Activated T-helper 9 cell treated with anti-CD3 and anti-CD28 coated beads, Interleukin-2, amount 50 U/mL, for 16 hours (primary cell): ENCODE measurements around the gene PJA1.

Source experiments
- DNase-seq: peaks from one replicate; pipeline ENCODE4 v3.0.0-alpha.2; 2020; ENCODE audit warnings: low read depth

PJA1 gene

DNA sequence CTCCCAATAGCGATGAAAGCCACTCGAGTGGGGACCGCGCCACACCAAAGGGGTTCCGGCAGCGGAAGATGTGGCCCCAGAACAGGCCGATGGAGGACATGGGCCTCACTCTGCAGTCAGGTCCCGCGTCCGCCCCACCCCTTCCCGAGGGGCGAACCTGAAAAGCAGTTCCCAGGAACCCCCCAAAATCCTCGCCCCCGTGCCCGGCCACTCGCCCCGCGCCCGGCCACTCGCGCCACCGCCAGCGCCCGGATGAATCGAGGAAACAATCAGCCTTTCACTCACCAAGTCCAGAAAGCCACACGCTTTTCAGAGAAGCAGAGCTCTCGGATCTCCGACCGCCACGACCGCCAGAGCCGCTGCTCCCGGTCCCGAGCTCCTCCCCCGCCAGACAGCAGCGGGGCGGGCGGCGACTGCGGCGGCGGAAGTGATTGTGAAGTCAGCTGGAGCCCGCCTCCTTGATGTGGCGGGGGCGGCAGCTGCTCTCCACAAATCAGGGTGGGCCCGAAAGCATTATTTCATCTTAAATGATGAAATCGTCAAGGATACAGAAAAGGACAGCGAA, at the start of gene PJA1:
Gene PJA1, minus strand, starts transcription at position 367 of the 565 bp plus-strand sequence. CDS start 2,380 bp downstream, outside the sequence.
- peak; percentile 59 for DNase-seq

- no peak for DNase-seq
Measured at GRCh38 chrX:69214463-69214862, 49.2 kb upstream of the PJA1 start.

DNA sequence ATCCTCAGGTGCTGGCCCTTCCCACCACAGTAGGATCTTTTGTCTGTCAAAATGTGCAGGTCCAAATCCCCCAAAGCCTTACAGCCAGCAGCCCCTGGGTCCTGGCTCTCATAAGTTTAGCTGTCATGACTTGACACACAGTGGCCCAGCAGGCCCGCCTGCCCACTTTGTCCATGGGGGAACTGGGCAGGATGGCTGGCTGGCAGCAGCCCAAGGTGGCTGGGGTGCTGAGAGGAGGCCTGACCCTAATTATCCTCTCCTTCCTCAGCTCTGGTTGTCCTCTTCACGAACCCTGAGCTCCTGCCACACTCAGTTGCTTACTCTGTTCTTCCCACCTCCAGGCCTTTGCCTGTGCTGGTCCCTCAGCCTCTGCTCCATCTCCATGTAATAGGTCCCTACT, 46.4 kb upstream of the PJA1 start:
- no peak for DNase-seq

DNA sequence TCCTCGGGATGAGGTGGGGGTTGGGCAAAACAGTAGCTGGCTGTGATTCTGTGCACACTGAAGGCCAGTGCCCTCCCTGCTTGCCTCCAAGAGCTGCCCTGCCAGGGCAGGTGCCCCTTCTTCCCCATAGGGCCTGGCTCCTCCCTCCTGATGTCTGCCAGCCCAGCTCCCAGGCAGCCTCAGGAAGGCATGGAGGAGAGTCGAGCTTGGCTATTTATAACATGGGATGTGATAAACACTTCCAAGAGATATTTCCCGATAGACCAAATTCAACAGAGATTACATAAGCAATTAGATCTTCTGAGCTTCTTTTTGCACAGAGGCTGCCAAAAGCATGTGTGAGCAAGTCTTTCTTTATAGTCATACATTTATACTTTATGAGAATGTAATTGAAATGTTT, 45.3 kb upstream of the PJA1 start:
- no peak for DNase-seq

GRCh38 chrX:69207216-69207615, 42.0 kb upstream of the PJA1 start:
- no peak for DNase-seq

DNA sequence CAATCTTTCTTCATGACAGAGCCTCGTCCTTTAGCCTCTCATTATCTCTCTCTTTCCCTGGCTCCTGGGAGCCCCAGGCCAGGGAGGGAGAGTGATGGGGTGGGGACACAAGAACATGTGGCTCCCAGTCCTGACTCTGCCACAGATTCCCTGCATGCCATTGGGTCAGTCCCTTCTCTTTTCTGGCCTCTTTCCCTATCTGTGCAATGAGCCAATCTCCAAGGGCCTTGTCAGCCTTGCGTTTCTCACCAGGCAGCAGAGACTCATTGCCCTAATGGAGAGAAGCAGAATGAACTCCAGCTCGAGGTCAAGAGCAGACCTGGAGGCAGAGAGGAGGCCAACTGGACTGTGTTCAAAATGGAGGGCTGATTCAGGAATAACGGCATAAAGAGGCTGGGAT, 38.4 kb upstream of the PJA1 start:
- no peak for DNase-seq

DNA sequence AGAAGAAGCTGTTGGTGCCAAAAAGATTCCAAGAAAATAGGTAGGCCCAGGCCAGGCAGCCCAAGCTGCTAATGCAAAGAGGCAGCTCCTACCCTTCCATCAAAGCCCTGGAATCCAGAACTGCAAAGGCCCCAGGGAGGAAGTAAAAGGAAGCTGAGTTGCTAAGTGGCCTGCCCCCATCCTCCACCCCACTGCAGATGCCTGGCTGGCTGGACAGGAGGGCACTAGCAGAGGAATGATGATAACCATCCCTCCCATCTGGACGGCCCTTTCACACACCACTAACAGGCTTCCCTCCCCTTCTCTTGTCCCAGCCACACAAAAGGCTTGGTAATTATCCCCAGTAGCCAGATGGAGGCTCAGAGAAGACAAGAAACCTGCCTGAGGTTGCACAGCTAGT, 32.4 kb upstream of the PJA1 start:
- DNase-seq = no peak

- DNase-seq = no peak
Measured at GRCh38 chrX:69196666-69197065, 31.4 kb upstream of the PJA1 start.

DNA sequence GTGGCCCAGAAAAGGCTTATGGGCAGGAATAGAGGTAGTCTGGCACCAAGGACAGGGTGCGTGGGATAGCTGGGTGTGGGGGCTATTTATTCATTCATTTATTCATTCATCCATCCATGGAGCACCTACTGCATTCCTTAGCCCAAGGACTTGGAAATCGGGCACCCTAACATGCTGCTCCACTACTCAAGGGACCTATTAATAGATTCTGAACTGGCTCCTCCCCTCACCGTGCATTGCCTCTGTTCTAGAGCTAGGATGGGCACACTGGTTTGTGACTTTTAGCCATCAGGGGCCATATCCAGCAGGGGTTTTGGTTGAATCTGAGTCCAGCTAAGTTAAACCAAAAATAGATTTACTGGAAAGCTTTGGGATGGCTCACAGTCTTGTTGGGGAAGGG, 30.6 kb upstream of the PJA1 start:
- no peak for DNase-seq

GRCh38 chrX:69195192-69195591, 29.9 kb upstream of the PJA1 start:
- no peak for DNase-seq

DNA sequence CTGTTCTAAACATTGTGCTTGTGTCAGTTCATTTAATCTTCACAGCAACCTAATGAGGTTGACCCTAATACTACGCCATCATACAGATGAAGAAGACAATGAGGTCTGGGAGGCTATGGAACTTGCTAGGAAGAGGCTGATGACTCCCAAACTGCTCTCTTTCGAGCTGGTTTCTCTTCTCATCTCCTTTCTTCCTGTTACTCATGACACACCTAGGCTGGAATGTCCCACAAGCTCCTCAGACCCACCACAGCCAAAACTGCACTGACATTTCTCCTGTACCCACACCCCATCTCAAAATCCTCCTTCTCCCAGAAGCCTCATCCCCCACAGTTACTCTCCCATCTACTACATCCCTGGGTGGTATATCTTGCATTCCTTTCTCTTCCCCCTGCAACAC, 27.4 kb upstream of the PJA1 start:
- DNase-seq = no peak

DNA sequence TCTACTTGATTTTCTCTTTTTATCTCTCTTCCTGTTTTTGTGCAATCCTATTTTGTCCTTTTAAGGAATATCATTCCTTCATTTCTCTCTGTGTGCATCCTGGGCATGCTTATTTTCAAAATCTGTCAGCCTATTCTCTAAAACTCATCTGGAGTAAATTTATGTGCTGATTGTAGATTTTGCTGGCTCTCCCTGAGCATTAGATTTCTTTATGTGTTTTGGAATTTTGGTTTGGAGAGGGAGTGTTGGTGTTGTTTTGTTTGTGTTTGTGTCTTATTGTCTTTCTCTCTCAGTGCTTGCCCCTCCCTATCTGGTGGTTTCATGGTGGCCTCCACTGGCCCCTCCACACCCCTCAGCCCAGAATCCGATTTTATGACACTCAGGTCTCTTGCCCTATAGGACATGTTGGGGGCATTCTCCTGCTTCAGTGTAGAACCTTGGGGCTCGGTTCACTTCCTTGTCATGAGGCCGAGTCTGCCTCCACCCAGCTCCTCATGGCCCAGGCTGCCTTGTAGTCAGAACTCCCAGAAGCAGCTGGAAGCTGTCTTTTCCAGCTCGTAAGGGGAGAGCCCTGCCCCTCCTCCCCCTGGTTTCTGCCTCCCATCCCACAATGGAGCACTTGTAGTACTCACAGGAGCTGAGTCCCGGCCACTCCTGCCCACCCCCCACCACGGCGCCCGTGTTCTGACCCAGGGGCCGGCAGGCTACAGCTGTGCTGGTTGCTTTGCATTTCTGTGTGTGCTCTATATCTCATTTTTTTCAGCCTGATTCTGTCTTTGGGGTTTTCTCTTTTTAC, 24.5 kb upstream of the PJA1 start:
- DNase-seq = no peak

GRCh38 chrX:69186651-69187050, 21.4 kb upstream of the PJA1 start:
- DNase-seq = no peak

DNA sequence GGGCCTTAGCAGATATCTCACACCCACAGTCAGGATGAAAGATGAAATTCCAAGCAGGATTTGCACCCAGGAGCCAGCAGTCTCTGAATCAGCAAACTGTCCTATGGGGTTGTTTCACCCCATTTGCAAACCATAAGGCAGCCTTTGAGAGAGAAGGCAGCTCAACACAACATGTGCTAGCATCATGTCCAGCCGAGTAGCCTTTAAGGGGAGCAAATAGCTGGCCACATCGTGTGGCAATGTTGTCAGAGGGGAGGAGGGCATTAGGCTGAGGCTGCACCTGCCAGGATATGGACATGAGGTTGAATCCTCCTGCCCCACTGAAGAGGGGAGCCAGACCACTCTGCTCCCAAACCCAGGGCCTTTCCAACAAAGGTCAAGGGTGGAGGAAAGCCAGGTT, 20.6 kb upstream of the PJA1 start:
- no peak for DNase-seq

- no peak for DNase-seq
Measured at GRCh38 chrX:69185141-69185540, 19.9 kb upstream of the PJA1 start.

DNA sequence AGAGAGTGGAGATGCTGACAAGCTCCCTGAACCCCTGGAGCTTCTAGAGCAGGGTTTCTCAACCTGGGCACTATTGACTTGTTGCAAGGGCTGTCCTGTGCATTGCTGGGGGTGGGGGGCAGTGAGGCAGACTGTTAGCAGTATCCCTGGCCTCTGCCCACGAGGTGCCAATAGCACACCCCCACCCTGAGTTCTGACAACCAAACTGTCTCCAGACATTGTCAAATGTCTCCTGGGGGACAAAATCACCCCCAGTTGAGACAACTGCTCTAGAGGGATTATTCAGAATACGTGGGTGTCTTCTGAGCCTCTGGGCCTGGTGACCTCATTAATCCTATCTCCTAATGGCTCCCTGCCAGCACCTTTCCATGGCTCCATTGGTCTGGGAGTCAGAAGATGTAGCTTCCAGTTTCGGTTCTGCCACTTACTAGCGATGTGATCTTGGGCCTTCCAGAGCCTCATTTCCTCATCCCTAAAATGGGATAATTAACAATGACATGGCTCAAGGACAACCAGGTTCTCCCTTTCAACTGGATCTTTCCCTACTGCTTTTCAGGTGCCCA, 17.6 kb upstream of the PJA1 start:
- no peak for DNase-seq

DNA sequence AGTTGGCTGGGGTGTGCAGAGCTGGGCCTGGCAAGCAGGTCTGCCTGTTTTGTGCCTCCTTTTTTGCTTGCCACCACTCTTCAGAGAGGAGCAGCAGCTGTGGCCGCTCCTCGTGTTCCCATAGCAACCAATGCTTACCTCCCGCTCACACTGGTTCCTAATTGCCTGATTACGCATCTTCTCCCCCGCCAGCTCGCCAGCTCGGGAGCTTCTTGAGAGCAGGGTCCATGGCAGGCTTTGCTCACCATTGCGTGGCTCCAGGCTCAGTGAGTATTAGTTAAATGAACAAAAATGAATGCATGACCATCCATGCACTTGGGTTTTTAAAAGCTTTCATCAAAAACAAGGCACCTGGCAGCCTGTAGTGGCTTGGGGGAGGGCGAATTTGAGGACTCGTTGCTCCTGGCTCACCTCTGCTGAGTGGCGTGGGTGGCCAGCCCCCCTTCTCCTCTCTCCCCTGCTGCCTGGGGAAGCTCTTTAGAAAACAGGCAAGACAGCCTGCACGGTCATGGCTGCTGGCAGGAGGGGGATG, 14.2 kb upstream of the PJA1 start:
- no peak for DNase-seq

DNA sequence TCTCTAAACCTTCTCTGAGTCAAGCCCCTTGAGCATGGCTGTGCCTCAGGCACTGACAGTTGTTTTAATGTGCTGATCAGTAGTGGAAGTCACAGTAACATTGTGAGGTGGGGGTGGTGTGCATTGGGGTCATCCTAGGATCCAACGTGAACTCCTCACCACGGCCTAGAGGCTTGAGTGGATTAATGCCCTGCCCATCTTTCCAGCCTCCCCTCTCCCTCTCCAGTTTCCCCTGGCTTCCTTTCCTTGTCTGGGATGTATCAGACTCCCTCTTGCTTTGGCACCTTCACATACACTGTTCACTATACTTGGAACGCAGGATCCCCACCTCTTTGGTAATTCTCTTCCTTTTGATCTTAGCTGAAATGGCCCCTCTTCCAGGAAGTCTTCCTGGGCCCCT, 13.3 kb upstream of the PJA1 start:
- DNase-seq = no peak

DNA sequence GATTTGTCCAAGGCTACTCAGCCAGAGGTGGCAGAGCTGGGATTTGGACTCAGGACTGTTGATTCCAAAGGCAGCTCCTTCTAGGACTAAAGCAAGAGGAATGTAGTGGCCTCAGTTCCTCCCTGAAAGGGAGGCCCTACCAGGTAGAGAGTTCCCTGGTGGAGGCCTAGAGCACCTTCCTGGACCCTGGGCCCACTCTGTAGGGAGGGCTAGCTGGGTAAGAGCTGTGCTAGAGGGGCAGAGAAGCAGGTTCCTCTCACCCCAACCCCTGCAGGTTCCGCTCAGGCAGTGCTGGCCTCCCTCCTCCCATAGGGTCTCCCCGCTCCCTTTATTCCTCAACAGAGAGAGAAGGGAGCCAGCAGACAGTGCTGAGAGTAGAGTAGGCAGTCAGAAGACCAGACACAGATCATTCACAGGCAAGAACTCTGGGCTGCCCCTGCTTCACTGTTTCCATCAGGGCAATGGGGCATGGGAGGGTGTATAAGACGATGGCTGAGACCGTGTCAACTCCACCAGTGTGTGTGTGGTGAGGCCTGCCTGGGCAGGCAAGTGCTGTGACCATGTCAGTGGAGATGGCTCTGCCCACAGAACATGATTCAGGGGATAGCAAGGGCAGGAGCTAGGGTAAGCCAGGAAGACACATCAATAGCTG, 12.4 kb upstream of the PJA1 start:
- no peak for DNase-seq

- no peak for DNase-seq
Measured at GRCh38 chrX:69176053-69176452, 10.8 kb upstream of the PJA1 start.

GRCh38 chrX:69173906-69174305, 8.7 kb upstream of the PJA1 start:
- DNase-seq = no peak

- DNase-seq = no peak
Measured at GRCh38 chrX:69172937-69173336, 7.7 kb upstream of the PJA1 start.

- no peak for DNase-seq
Measured at GRCh38 chrX:69170319-69170718, 5.1 kb upstream of the PJA1 start.
